ENCODE data around the gene LSP1.

LSP1 gene

DNA sequence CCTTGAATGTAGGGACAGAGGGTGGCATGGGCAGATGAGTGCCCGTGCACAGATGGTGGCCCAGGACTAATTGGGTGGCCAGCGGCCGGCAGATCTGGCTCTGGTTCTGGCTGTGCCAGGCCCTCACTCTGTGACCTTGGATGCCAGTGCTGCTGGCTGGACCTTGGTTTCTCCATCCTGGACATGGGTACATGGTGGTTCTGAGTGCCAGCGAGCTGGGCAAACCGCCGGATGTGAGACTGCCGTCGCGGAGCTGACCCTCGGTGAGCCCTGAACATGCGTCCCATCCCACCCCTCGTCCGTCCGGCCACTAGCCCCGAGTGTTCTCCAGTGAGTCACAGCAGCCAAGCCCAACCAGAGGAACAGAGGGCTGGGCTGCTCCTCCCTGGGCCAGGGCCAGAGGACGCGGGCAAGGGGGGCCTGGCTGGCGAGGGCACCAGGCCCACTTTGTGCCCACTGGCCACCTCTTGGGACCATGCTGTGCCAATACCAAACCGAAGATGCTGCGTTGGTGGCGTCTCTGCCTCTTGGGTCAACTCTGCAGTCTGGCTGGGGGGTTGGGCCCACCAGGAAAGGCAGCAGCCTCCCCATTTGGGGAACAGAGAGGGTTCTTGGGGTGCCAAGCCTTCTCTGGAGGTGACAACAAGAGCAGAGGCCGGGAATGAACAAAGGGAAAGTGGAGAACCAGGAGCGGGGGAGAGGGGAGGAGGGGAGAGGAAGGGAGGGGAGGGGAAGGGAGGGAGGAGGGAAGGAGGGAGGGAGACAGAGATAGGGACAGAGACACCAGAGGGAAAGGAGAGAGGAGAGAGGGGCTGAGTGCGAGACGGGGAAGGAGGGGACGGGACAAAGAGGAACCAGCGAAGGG lies 10.7 kb downstream of the LSP1 start:
- no peak for DNase-seq (ENCODE audit: low read depth)
- TF ChIP-seq, protein P1, sequence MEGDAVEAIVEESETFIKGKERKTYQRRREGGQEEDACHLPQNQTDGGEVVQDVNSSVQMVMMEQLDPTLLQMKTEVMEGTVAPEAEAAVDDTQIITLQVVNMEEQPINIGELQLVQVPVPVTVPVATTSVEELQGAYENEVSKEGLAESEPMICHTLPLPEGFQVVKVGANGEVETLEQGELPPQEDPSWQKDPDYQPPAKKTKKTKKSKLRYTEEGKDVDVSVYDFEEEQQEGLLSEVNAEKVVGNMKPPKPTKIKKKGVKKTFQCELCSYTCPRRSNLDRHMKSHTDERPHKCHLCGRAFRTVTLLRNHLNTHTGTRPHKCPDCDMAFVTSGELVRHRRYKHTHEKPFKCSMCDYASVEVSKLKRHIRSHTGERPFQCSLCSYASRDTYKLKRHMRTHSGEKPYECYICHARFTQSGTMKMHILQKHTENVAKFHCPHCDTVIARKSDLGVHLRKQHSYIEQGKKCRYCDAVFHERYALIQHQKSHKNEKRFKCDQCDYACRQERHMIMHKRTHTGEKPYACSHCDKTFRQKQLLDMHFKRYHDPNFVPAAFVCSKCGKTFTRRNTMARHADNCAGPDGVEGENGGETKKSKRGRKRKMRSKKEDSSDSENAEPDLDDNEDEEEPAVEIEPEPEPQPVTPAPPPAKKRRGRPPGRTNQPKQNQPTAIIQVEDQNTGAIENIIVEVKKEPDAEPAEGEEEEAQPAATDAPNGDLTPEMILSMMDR (IDR thresholded peaks at IDR 0.05; ENCODE audit: insufficient read depth, low read depth, low read length, missing control alignments) = no peak
- H3K4me3 ChIP-seq (ENCODE audit: low read depth, low read length) = no peak overlapping the region

DNA sequence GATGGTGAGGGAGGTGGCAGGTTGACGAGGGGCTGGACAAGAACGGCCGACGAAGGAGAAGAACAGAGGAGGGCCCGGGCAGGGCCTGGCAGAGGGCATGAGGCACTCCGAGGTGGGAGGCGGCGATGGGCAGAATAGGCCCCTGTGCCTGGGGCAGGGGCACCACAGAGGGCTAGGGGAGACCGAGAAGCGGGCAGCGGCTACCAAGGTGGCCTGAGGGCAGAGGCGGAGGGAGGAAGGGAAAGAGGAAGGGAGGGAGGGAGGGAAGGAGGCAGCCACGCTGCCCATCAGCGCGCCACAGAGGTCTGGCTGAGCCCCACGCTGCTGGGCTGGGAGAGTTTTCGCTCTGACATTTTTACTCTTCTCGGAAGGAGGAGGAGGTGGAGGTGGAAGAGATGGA lies 11.3 kb downstream of the LSP1 start:
- TF ChIP-seq, protein P1 (IDR thresholded peaks at IDR 0.05; ENCODE audit: insufficient read depth, low read depth, low read length, missing control alignments) = no peak
- H3K4me3 ChIP-seq (ENCODE audit: low read depth, low read length) = no peak overlapping the region
- DNase-seq (ENCODE audit: low read depth) = no peak

DNA sequence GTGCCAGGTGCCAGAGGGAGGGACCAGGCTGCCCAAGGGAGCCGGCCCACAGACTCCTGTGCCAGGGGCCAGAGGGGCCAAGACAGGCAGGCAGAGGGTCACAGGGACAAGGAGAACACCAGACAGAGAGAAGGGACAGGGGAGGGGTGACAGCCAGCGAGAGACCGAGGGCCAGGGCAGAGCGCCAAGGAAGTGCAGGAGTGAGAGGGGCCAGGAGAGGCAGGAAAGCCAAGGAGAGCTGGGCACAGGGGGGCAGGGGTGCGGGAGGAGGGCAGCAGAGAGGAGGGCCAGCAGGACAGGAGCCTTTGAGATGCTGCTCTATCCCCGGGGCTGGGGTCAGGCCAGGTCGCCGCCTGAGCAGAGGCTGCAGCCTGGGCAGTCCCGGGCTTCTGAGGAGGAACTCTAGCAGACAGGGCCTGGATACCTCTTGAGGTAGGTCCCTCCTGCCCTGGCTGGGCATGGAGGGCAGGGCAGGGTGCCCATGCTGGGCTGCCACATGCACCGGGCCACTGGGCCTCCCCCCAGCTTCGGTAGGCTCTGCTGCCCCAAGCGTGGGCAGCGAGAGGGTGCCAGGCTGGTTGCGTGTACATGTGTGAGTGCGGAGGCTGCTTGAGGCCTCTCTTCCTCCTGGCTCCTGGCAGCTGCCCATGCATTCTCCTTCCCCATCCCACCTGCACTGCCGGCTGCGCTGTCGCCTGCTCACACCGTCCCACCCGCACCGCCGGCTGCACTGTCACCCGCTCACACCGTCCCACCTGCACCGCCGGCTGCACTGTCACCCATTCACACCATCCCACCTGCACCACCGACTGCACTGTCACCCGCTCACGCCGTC lies 12.2 kb downstream of the LSP1 start:
- H3K4me3 ChIP-seq (ENCODE audit: low read depth, low read length) = no peak overlapping the region
- TF ChIP-seq, protein P1 (IDR thresholded peaks at IDR 0.05; ENCODE audit: insufficient read depth, low read depth, low read length, missing control alignments) = no peak
- no peak for DNase-seq (ENCODE audit: low read depth)

DNA sequence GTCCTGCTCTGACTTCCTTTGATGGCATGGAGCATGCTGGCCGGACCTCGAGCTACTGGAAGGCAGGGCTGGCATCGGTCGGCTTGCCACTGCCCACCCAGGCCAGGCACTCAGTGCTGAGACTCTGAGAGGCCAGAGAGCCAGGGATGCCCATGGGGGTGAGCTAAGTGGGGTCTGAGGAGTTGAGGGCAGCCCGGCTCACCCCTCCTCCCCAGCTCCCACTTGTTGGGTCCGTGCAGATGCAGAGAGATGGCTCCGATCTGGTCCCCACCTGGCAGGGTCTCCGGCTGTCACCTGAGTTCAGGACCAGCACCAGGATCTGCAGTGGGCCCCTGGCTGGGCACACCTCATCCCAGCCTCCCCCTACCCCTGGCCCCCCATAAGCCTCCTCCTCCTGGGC lies 13.3 kb downstream of the LSP1 start:
- TF ChIP-seq, protein P1 (IDR thresholded peaks at IDR 0.05; ENCODE audit: insufficient read depth, low read depth, low read length, missing control alignments) = no peak
- DNase-seq (ENCODE audit: low read depth) = no peak

DNA sequence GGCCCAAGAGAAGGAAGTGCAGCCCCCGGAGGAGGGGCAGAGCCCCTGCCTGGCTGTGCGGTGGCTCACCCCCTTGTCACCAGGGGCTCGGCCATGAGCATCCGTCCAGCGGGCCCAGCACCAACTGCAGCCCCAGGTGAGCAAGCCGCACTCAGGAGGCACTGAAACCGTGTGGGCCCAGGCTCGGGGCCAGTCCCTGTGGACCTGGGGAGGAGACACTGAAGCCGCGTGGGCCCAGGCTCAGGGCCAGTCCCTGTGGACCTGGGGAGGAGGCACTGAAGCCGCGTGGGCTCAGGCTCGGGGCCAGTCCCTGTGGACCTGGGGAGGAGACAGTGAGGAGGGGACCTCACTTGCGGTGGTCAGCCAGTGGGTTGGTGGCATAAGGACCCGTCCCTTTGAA lies 13.9 kb downstream of the LSP1 start:
- DNase-seq (ENCODE audit: low read depth) = no peak
- TF ChIP-seq, protein P1 (IDR thresholded peaks at IDR 0.05; ENCODE audit: insufficient read depth, low read depth, low read length, missing control alignments) = no peak
- H3K4me3 ChIP-seq (ENCODE audit: low read depth, low read length) = no peak overlapping the region

More for the DNA sequence above, 13.3 kb downstream of the LSP1 start:
- no peak overlapping the region for H3K4me3 ChIP-seq (ENCODE audit: low read depth, low read length)

DNA sequence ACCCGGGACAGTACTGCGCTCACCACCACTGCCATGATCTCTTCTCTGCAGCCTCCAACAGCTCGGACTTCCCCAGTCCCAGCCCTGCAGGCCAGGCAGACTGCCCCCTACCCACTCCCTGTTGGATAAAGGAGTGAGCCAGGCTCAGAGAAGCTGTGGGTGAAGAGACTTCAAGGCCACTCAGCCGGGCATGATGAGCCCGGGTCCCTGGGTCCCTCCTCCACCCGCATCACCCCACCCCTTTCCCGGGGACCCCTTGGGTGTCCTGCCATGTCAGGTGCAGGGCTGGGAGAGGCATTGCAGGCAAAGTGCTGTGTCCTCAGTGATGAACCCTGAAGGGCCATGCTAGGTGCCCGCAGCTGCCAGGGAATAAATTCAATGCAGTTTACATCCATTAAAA lies 14.5 kb downstream of the LSP1 start:
- DNase-seq (ENCODE audit: low read depth) = no peak
- no peak overlapping the region for H3K4me3 ChIP-seq (ENCODE audit: low read depth, low read length)
- TF ChIP-seq, protein P1 (IDR thresholded peaks at IDR 0.05; ENCODE audit: insufficient read depth, low read depth, low read length, missing control alignments) = no peak
